ENCODE data around the gene MICU1. TPM values are rescaled to one million over a fixed set of nuclear protein-coding genes. Genes with fewer than 3 reads are reported as not detected.

The MICU1 gene
- polyA plus RNA-seq, 1 of the 3 experiments (the other 2 are of a cell fraction) = 24.6 TPM

DNA sequence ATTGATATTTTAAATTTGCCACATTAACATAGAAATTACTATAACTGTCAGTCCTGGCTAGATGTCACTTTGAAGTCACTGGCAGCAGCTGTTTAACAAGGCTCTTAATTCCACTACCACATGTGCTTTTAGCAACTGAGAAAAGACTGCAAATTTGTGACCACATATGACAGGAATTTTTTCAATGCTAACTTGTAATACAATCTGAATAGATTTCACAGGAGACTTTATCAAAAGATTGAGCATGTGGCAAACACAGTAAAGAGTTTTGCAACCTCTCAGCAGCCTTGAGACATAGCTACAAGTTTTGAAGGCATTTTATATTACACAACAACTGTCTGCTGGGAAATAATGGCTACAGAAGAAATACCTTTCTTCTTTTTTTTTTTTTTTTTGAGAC is 73.0 kb downstream of the MICU1 start:
- Histone ChIP-seq H3K4me2 (no peak overlapping the region), H3K9me2 (no peaks in the 10 kb centered on the region), H3K27me3 (ENCODE audit: insufficient read depth) (no peaks in the 10 kb centered on the region), H4K20me1 (ENCODE audit: insufficient read depth) (no peaks in the 10 kb centered on the region), H3K9ac (no peak overlapping the region), H3K4me3 (ENCODE audit: low read depth in 2 of 2, low read length in 1 of 2) (no peak overlapping the region), H3K36me3 (replicated peaks in 1 of 2; ENCODE audit: control insufficient read depth in 1 of 2, insufficient read depth in 2 of 2, low read length in 1 of 2) (peaks cover 13 to 29% of the 10 kb centered on the region in 2 experiments), H3K27ac (ENCODE audit: low read depth in 2 of 2, low read length in 1 of 2) (no peak overlapping the region), H3F3A (replicated peaks; ENCODE audit: insufficient read depth) (no peaks in the 10 kb centered on the region), H3K9me3 (no peaks in the 10 kb centered on the region), H2AFZ (ENCODE audit: low read depth) (no peak overlapping the region), H3K79me2 (ENCODE audit: insufficient read depth) (no peaks in the 10 kb centered on the region), H3K4me1 (ENCODE audit: control insufficient read depth in 1 of 2, insufficient read depth in 2 of 2, low read depth in 1 of 2, low read length in 1 of 2) (no peaks in the 10 kb centered on the region)
- DNase-seq = no peak
- ChIA-PET POLR2A (no interaction called here), CTCF (no interaction called here)
- no peak for TF ChIP-seq MEF2A (IDR thresholded peaks at IDR 0.05; ENCODE audit: borderline replicate concordance, low read depth)
- no peak for TF ChIP-seq SIN3A (IDR thresholded peaks at IDR 0.05; ENCODE audit: borderline replicate concordance, low read depth, low read length)
- TF ChIP-seq NRF1 (IDR thresholded peaks at IDR 0.05; ENCODE audit: low read depth, low read length) = no peak
- TF ChIP-seq ELF1 (IDR thresholded peaks at IDR 0.05) = no peak
- no peak for TF ChIP-seq RXRA (IDR thresholded peaks at IDR 0.05; ENCODE audit: borderline replicate concordance, low read depth)
- no peak for TF ChIP-seq RAD21 (IDR thresholded peaks at IDR 0.05; ENCODE audit: low read length)
- TF ChIP-seq FOXM1 (IDR thresholded peaks at IDR 0.05; ENCODE audit: low read depth) = no peak
- no peak for TF ChIP-seq CHD2 (IDR thresholded peaks at IDR 0.05; ENCODE audit: low read length, partially characterized antibody)
- TF ChIP-seq, protein P1, sequence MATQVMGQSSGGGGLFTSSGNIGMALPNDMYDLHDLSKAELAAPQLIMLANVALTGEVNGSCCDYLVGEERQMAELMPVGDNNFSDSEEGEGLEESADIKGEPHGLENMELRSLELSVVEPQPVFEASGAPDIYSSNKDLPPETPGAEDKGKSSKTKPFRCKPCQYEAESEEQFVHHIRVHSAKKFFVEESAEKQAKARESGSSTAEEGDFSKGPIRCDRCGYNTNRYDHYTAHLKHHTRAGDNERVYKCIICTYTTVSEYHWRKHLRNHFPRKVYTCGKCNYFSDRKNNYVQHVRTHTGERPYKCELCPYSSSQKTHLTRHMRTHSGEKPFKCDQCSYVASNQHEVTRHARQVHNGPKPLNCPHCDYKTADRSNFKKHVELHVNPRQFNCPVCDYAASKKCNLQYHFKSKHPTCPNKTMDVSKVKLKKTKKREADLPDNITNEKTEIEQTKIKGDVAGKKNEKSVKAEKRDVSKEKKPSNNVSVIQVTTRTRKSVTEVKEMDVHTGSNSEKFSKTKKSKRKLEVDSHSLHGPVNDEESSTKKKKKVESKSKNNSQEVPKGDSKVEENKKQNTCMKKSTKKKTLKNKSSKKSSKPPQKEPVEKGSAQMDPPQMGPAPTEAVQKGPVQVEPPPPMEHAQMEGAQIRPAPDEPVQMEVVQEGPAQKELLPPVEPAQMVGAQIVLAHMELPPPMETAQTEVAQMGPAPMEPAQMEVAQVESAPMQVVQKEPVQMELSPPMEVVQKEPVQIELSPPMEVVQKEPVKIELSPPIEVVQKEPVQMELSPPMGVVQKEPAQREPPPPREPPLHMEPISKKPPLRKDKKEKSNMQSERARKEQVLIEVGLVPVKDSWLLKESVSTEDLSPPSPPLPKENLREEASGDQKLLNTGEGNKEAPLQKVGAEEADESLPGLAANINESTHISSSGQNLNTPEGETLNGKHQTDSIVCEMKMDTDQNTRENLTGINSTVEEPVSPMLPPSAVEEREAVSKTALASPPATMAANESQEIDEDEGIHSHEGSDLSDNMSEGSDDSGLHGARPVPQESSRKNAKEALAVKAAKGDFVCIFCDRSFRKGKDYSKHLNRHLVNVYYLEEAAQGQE (IDR thresholded peaks at IDR 0.05; ENCODE audit: low read depth, low read length) = no peak
- no peak for TF ChIP-seq GABPA (IDR thresholded peaks at IDR 0.05; ENCODE audit: low read depth)
- TF ChIP-seq RFX5 (IDR thresholded peaks at IDR 0.05; ENCODE audit: low read length) = no peak
- TF ChIP-seq POLR2AphosphoS5 (IDR thresholded peaks at IDR 0.05; ENCODE audit: low read depth, low read length) = no peak
- TF ChIP-seq NFIC (IDR thresholded peaks at IDR 0.05; ENCODE audit: borderline replicate concordance) = no peak
- no peak for TF ChIP-seq YY1 (IDR thresholded peaks at IDR 0.05; ENCODE audit: low read depth)
- TF ChIP-seq RCOR1 (IDR thresholded peaks at IDR 0.05; ENCODE audit: low read length) = no peak
- TF ChIP-seq, protein P2, sequence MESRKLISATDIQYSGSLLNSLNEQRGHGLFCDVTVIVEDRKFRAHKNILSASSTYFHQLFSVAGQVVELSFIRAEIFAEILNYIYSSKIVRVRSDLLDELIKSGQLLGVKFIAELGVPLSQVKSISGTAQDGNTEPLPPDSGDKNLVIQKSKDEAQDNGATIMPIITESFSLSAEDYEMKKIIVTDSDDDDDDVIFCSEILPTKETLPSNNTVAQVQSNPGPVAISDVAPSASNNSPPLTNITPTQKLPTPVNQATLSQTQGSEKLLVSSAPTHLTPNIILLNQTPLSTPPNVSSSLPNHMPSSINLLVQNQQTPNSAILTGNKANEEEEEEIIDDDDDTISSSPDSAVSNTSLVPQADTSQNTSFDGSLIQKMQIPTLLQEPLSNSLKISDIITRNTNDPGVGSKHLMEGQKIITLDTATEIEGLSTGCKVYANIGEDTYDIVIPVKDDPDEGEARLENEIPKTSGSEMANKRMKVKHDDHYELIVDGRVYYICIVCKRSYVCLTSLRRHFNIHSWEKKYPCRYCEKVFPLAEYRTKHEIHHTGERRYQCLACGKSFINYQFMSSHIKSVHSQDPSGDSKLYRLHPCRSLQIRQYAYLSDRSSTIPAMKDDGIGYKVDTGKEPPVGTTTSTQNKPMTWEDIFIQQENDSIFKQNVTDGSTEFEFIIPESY (IDR thresholded peaks at IDR 0.05; ENCODE audit: borderline replicate concordance, low read depth) = no peak
- TF ChIP-seq EZH2phosphoT487 (IDR thresholded peaks at IDR 0.05; ENCODE audit: borderline replicate concordance, low read depth) = no peak
- TF ChIP-seq, protein P3, sequence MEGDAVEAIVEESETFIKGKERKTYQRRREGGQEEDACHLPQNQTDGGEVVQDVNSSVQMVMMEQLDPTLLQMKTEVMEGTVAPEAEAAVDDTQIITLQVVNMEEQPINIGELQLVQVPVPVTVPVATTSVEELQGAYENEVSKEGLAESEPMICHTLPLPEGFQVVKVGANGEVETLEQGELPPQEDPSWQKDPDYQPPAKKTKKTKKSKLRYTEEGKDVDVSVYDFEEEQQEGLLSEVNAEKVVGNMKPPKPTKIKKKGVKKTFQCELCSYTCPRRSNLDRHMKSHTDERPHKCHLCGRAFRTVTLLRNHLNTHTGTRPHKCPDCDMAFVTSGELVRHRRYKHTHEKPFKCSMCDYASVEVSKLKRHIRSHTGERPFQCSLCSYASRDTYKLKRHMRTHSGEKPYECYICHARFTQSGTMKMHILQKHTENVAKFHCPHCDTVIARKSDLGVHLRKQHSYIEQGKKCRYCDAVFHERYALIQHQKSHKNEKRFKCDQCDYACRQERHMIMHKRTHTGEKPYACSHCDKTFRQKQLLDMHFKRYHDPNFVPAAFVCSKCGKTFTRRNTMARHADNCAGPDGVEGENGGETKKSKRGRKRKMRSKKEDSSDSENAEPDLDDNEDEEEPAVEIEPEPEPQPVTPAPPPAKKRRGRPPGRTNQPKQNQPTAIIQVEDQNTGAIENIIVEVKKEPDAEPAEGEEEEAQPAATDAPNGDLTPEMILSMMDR (IDR thresholded peaks at IDR 0.05) = no peak
